Jurkat, Clone E6-1 (cell line): Measurements from ENCODE around the gene ZFHX3.
"Not testable (repeated sequence)": the region's sequence is repeated elsewhere in the genome, so short reads cannot be mapped to it uniquely, and the experiment has no call there.

Experiments
- DNase-seq: peaks from one replicate; pipeline ENCODE4 v3.0.0-alpha.2; 2011; ENCODE audit warnings: low read depth, low spot score
- H3K4me3 ChIP-seq: 2 replicates; pipeline ENCODE4 v1.5.1; 2011; ENCODE audit warnings: mild to moderate bottlenecking, low read length, control low read depth, moderate library complexity

Gene ZFHX3

DNA sequence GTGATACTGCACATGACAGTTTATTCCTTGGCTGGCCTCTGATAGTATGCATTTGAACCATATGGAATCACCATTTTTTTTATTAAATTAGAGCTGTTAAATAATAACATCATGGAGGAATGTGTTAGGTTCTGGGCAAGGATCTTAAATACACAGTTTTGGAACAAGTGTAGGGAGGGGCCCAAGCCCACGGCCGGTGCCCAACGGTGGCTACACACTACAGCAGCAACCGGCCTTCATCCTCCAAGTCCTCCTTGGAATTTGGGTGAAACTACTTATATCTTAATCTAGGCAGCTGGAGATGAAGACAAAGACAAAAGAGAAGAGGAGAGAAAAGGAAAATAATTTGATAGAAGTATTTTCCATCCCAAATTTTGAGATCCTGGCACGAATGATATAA lies 35.6 kb downstream of the ZFHX3 start:
- DNase-seq = no peak
- no peak overlapping the region for H3K4me3 ChIP-seq

GRCh38 chr16:73011926-73012325 lies 36.0 kb downstream of the ZFHX3 start:
- no peak overlapping the region for H3K4me3 ChIP-seq
- peak; percentile 5 for DNase-seq

DNA sequence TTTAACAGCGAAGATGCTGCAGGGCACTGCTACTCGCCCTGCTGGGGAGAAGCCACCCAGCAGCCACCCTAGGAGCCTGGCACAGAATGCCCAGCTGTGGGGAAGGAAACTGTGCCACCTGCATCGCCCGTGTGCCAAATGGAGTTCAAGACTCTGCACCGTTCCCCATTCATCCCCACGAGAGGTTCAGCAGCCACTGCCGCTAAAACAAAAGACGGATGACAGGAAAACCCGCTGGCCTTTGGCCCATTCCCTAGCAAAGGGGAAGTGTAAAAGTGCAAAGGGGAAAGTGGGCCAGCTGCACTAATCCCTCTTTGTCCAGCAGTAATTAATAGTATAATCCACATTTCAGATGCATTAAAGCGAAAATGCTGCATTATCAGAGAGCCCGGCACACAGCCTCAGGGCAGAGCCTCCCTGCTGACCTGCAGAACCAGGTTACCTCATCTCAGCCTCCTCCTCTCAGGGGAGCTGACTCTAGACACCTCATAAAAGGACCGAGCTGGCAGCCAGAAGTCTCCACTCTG lies 37.7 kb downstream of the ZFHX3 start:
- no peak overlapping the region for H3K4me3 ChIP-seq
- no peak for DNase-seq

DNA sequence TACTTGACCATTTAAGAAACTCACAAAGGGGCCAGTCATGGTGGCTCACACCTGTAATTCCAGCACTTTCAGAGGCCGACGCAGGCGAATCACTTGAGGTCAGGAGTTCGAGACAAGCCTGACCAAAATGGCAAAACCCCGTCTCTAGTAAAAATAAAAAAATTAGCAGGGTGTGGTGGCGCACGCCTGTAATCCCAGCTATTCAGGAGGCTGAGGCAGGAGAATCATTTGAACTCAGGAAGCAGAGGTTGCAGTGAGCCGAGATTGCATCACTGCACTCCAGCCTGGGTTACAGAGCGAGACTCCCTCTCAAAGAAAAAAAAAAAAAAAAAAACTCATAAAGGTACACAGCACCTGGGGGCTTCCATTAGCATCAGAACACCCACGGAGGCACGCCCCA lies 38.2 kb downstream of the ZFHX3 start:
- not testable (repeated sequence) for DNase-seq, H3K4me3 ChIP-seq

DNA sequence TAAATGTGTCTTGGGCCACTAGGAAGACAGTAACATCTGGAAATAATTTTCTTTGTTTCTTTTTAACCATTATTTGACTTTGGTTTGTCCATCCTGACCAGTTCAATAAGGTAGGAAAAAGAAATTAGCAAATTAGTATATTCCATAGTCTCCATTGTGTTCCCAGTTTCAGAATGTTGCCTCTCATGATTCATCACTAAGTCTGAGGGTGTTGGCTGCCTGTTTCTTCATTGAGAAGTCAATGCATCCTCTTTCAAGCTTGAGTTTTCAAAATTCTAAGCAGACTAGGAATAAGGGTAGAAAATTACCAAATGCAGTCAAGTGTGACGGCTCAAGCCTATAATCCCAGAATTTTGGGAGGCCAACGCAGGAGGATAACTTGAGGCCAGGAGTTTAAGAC lies 41.9 kb downstream of the ZFHX3 start:
- DNase-seq = no peak
- no peak overlapping the region for H3K4me3 ChIP-seq

DNA sequence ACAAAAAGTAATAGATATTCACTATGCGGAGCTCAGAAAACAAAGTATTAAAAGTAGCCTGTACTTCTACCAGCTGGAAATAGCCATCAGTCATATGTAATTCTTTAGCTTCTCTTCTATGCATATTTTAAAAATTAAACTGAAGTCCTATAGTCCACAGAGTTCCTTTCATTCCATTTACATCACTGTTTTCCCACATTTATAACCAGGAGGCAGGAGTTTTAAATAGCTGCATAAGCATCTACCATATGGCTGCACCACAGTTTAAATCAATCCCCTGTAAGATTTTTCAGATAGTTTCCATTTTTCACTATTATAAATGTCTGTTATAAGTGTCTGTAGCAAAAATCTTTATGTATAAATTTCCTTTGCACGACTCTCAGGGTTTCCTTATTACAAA lies 45.1 kb downstream of the ZFHX3 start:
- DNase-seq = no peak
- H3K4me3 ChIP-seq = no peak overlapping the region

- H3K4me3 ChIP-seq = no peak overlapping the region
- DNase-seq = no peak
Measured at GRCh38 chr16:73000907-73001521, 46.9 kb downstream of the ZFHX3 start.

GRCh38 chr16:73000020-73000906 lies 47.7 kb downstream of the ZFHX3 start:
- DNase-seq = no peak
- H3K4me3 ChIP-seq = no peak overlapping the region

GRCh38 chr16:72999541-73000019 lies 48.3 kb downstream of the ZFHX3 start:
- no peak overlapping the region for H3K4me3 ChIP-seq
- DNase-seq = no peak

DNA sequence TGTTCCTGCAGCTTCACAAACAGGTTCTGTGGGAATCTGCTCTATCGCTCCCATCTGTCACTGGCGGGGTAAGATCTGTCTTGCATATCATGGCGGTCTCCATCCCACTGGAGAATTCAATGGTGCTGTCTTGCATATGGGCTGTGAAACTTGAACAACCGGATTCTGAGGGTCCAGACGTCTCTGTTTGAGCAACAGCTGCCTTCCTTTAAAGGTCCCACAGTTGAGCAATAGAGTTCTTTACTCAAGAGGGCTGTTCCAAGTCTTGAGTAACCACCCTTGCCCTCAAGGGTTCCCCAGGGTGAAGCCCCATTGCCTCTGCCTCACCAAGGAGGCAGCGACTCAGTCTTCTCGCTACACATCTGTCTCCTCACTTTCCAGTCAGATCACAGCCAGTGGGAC lies 50.8 kb downstream of the ZFHX3 start:
- no peak for DNase-seq
- no peak overlapping the region for H3K4me3 ChIP-seq

DNA sequence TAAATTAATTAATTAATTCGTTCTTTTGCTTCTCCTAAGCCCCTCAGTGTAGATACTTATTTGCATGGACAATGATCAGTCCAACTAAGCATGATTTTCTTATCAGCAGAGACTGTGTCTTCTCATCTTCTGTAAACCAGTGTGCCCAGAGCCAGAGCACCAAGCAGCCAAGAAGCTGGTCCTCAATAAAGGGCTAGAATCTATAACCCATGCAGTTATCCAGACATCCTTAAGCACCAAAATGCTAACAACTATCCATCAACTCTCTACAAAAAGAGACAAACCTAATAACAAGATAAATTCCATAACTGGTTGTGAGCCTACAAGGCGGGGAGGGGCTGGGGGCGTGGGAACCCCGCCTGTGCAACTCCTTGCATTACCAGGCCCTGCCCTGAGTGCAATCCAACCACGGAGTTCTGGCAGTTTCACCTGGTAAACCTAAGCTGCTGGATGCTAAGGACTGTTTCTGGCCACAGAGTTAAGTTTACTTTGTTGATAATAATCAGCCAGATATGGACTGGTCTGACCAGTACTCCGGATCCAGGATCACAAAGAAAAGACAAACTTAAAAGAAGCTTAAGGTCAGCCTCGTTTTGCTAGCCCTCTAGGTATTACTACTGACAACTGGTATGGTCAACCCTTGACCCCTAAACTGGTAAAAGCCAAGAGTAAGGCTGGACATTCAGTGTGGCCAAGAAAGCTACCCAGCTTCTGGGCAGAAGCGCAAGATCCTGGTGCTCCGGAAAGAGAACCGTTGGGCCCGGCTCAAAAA lies 51.5 kb downstream of the ZFHX3 start:
- no peak overlapping the region for H3K4me3 ChIP-seq
- DNase-seq = no peak

DNA sequence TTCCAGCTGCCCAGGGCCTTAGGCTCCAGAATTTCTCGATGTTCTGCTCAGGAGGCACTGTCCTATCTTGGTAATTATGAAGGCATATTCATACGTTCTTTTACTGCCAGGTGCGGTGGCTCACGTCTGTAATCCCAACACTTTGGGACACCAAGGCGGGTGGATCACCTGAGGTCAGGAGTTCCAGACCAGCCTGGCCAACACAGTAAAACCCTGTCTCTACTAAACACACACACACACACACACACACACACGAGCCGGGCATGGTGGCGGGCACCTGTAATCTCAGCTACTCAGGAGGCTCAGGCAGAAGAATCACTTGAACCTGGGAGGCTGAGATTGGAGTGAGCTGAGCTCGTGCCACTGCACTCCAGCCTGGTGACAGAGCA lies 52.1 kb downstream of the ZFHX3 start:
- not testable (repeated sequence) for H3K4me3 ChIP-seq, DNase-seq

GRCh38 chr16:72995151-72995881 lies 52.6 kb downstream of the ZFHX3 start:
- no peak overlapping the region for H3K4me3 ChIP-seq
- DNase-seq = peak; percentile 25

DNA sequence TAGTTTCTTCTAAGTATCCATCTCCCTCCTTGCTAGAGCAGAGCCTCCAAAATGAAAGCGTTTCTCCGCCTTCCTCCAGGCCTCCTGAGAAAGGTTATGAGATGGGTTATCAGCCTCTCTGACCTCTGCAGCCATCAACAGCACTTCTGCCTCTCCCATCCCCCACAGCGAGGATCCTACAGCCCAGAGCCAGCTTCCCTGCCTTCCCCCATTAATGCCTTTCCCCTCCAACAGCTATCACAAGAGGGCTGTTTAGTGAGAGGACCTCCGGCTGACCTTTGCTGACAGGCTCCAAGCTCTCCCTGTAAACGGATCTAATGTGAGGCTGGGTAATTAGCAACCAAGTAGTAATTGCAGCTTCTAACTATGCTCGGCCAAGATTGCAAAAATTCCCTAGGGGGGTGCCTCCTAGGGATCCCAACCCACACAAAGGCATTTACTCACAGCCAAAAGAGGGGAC lies 55.8 kb downstream of the ZFHX3 start:
- no peak for DNase-seq
- H3K4me3 ChIP-seq = no peak overlapping the region

DNA sequence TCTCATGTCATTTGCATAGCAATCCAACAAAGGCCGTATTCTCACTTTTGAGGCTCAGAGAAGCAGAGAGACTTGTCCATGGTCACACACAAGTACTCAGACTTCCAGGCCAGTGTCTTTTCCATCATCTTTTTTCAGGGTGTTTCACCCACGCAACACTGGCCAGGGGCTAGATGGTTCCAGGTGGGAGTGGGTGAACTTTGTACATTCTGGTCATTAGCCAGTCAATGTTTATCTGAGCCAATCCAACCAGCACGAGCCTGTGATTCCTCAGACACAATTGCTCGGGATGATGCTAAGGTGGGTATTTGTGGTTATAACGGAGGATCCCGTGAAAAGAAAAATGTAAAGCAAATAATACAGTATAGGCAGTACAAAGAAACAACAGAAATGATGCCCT lies 56.3 kb downstream of the ZFHX3 start:
- H3K4me3 ChIP-seq = no peak overlapping the region

DNA sequence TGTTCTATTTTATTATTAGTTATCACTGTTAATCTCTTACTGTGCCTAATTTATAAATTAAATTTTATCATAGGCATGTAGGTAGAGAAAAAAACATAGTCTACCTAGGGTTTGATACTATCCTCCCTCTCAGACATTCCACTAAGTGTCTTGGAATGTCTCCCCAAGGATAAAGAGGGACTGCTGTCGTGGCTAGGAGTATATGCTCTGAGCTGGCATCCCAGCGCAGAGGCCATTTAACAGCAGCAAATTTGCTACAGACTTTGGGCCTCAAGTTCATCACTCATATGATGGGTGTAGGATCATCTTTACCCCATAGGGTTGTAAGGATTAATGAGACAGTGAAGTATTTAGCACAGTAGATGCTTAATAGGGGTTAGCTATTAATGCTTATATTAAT lies 56.7 kb downstream of the ZFHX3 start:
- no peak for DNase-seq
- H3K4me3 ChIP-seq = no peak overlapping the region

More for the DNA sequence above, 56.3 kb downstream of the ZFHX3 start:
- DNase-seq = no peak

DNA sequence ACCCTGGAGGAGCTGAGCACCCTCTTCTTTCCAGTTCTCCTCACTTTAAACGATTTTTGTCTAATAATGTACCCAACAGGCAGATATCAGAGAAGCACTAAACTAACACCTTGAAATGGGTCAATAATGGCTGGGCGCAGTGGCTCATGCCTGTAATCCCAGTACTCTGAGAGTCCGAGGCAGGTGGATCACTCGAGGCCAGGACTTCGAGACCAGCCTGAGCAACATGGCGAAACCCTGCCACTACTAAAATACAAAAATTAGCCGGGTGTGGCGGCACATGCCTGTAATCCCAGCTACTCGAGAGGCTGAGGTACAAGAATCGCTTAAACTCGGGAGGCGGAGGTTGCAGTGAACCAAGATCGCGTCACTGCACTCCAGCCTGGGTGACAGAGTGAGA lies 57.4 kb downstream of the ZFHX3 start:
- no peak for DNase-seq
- no peak overlapping the region for H3K4me3 ChIP-seq

DNA sequence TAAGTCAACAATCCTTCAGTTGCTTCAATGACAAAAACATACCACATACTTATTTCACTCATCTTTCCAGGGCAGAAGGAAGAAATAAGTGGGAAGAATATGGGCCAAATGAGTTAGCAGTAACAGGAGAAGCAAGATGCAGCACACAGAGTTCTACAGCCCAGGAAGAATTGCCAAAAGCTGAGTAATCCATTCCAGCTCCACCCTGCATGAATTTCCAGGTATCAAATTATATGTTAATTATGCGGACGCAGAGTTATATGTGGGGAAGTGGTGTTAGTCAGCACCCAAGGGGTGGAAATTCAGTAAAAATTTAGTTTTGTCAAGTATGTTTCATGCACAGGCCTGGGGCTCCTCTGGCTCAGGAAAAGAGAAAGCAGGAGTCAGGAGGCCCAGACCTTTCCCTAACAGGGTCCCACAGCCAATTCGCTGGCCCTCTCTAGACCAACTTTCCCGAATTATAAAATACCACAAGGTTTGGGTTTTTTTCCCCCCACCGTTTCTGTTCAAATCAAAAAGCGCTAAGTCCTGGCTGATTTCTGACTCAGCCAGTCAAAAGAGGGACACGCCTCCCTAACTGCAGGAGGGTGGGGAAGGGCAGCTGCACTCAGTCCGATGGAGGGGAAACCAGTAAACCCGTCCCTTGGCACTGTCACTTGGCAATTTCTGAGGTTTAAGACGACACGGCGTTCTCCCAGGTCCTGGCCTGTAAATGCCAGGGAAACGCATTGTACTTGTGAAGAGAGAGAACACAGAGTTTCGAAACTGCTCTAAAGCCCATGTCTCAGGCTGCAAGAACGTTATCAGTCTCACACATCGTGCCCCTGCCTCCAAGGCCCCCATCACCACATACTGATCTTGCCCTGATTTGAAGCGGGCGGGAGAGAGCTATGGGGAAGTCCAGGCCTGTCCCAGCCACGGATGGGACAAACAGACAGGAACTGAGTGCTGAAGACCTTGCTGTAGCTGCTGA lies 58.1 kb downstream of the ZFHX3 start:
- H3K4me3 ChIP-seq = no peak overlapping the region
- no peak for DNase-seq
